HEK293 (cell line): ENCODE measurements around the gene RSPO4.

Experiments used
- CTCF ChIP-seq: fragments of 450-650 bp; formaldehyde crosslinking; IDR thresholded peaks from 2 replicates; pipeline ENCODE4 v1.5.1; 2016; ENCODE audit warnings: missing biosample characterization, missing genetic modification characterization
- KLF1 ChIP-seq: fragments of 450-650 bp; formaldehyde crosslinking; IDR thresholded peaks from 2 replicates; pipeline ENCODE4 v1.5.1; 2016; ENCODE audit warnings: missing biosample characterization, missing genetic modification characterization
- SALL2 ChIP-seq: fragments of 450-650 bp; formaldehyde crosslinking; IDR thresholded peaks from 2 replicates; pipeline ENCODE4 v1.5.0; 2017; ENCODE audit warnings: missing biosample characterization, mild to moderate bottlenecking, missing genetic modification characterization, borderline replicate concordance
- SCRT1 ChIP-seq: fragments of 450-650 bp; formaldehyde crosslinking; IDR thresholded peaks from 2 replicates; pipeline ENCODE4 v1.5.1; 2016; ENCODE audit warnings: missing biosample characterization, missing genetic modification characterization, borderline replicate concordance

- no peak for TF ChIP-seq SALL2 (tag by site-specific recombination)
- no peak for TF ChIP-seq KLF1 (tag by site-specific recombination)
- TF ChIP-seq SCRT1 = no peak
- TF ChIP-seq CTCF (tag by site-specific recombination) = no peak
These were observed 77.5 kb downstream of the RSPO4 start for GRCh38 chr20:924639-925038.
